Ishikawa (cell line): Measurements from ENCODE around the gene KRT12.

Experiments used
- CEBPB ChIP-seq: IDR thresholded peaks from 2 replicates; pipeline ENCODE4 v1.6.1; 2012
- EGR1 ChIP-seq: IDR thresholded peaks from 2 replicates; pipeline ENCODE4 v1.6.1; 2012
- EP300 ChIP-seq: IDR thresholded peaks from 2 replicates; pipeline ENCODE4 v1.6.1; 2012; ENCODE audit warnings: borderline replicate concordance
- FOXM1 ChIP-seq: IDR thresholded peaks from 2 replicates; pipeline ENCODE4 v1.6.1; 2012; ENCODE audit warnings: low read depth, borderline replicate concordance
- MAX ChIP-seq: IDR thresholded peaks from 2 replicates; pipeline ENCODE4 v1.6.1; 2012
- NFIC ChIP-seq: IDR thresholded peaks from 2 replicates; pipeline ENCODE4 v1.6.1; 2012
- RAD21 ChIP-seq: IDR thresholded peaks from 2 replicates; pipeline ENCODE4 v1.6.1; 2012; ENCODE audit warnings: low read depth
- TAF1 ChIP-seq: IDR thresholded peaks from 2 replicates; pipeline ENCODE4 v1.6.1; 2012; ENCODE audit warnings: low read depth, mild to moderate bottlenecking
- TEAD4 ChIP-seq: IDR thresholded peaks from 2 replicates; pipeline ENCODE4 v1.6.1; 2012
- YY1 ChIP-seq: IDR thresholded peaks from 2 replicates; pipeline ENCODE4 v1.6.1; 2012; ENCODE audit warnings: low read depth
- TF ChIP-seq, protein P1 (sequence below): IDR thresholded peaks from 2 replicates; pipeline ENCODE4 v1.6.1; 2012; ENCODE audit warnings: low read depth, mild to moderate bottlenecking

DNA sequence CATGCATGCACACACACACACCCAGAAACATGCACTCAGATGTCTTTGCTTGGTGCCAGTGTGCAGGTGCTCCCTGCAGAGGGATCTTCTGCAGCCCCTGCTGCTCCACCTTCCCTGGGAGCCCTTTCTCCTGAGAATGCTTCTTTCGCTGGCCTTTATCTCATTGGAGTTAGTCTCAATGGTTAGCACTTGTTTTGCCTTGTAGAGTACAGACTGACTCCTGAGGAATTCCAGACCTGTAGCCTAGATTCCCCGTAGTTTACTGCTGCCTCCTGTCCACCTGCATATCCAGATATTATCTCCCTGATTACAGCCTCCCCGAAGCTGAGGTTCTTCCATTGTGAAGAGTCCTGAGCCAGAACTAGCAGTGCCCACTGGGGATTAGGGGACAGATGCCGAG is 3.1 kb upstream of the KRT12 start:
- no peak for TF ChIP-seq FOXM1
- TF ChIP-seq YY1 = no peak
- TF ChIP-seq EP300 = no peak
- no peak for TF ChIP-seq RAD21
- no peak for TF ChIP-seq CEBPB
- TF ChIP-seq, protein P1, sequence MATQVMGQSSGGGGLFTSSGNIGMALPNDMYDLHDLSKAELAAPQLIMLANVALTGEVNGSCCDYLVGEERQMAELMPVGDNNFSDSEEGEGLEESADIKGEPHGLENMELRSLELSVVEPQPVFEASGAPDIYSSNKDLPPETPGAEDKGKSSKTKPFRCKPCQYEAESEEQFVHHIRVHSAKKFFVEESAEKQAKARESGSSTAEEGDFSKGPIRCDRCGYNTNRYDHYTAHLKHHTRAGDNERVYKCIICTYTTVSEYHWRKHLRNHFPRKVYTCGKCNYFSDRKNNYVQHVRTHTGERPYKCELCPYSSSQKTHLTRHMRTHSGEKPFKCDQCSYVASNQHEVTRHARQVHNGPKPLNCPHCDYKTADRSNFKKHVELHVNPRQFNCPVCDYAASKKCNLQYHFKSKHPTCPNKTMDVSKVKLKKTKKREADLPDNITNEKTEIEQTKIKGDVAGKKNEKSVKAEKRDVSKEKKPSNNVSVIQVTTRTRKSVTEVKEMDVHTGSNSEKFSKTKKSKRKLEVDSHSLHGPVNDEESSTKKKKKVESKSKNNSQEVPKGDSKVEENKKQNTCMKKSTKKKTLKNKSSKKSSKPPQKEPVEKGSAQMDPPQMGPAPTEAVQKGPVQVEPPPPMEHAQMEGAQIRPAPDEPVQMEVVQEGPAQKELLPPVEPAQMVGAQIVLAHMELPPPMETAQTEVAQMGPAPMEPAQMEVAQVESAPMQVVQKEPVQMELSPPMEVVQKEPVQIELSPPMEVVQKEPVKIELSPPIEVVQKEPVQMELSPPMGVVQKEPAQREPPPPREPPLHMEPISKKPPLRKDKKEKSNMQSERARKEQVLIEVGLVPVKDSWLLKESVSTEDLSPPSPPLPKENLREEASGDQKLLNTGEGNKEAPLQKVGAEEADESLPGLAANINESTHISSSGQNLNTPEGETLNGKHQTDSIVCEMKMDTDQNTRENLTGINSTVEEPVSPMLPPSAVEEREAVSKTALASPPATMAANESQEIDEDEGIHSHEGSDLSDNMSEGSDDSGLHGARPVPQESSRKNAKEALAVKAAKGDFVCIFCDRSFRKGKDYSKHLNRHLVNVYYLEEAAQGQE = no peak
- no peak for TF ChIP-seq MAX
- TF ChIP-seq TAF1 = no peak
- TF ChIP-seq NFIC = no peak
- no peak for TF ChIP-seq EGR1
- no peak for TF ChIP-seq TEAD4
